ENCODE data around the gene KIF3B.

GRCh38 chr20:32300647-32301046, 23.2 kb downstream of the KIF3B start:
- TF ChIP-seq POLR2A (IDR thresholded peaks at IDR 0.05; ENCODE audit: borderline replicate concordance, extremely low read depth, insufficient read depth, insufficient read length) (no peak), SP1 (IDR thresholded peaks at IDR 0.05; ENCODE audit: low read depth) (no peak), POLR2AphosphoS5 (IDR thresholded peaks at IDR 0.05; ENCODE audit: low read depth, low read length) (no peak), SIN3A (IDR thresholded peaks at IDR 0.05; ENCODE audit: low read depth) (no peak), EZH2 (IDR thresholded peaks at IDR 0.05) (no peak), CTCF (IDR thresholded peaks at IDR 0.05 in 2 of 3, conservative IDR thresholded peaks at IDR 0.05 in 1 of 3; ENCODE audit: borderline replicate concordance in 1 of 3, insufficient read depth in 1 of 3, low read depth in 2 of 3, low read length in 2 of 3) (no peak), MAX (IDR thresholded peaks at IDR 0.05) (no peak), REST (IDR thresholded peaks at IDR 0.05; ENCODE audit: low read depth) (no peak), ATF3 (IDR thresholded peaks at IDR 0.05) (no peak), ZBTB33 (IDR thresholded peaks at IDR 0.05; ENCODE audit: extremely low read depth, insufficient replicate concordance, low read length) (no peak), EGR1 (IDR thresholded peaks at IDR 0.05; ENCODE audit: low read depth) (no peak), EZH2phosphoT487 (IDR thresholded peaks at IDR 0.05; ENCODE audit: borderline replicate concordance) (no peak), JUND (IDR thresholded peaks at IDR 0.05) (no peak)

All from HCT116 (cell line).